WTC11 (cell line): Measurements from ENCODE around the gene PPP5C. TPM values are rescaled to one million over a fixed set of nuclear protein-coding genes. Genes with fewer than 3 reads are reported as not detected.

ENCODE experiments used
- ATAC-seq: fragments of 200-7000 bp; cut with Tn5 transposase; 2 replicates; pipeline ENCODE4 v1.10.0; 2021; ENCODE audit warnings: mild to moderate bottlenecking, moderate library complexity
- CTCF ChIA-PET: fragments of 300-600 bp; sonication (Branson Sonifier 250); formaldehyde crosslinking; loops from one replicate; lab custom pipeline; 2021; ENCODE audit warnings: antibody characterized with exemption; lab: Charles Lee
- POLR2A ChIA-PET: fragments of 350-600 bp; sonication (Branson Sonifier 250); formaldehyde crosslinking; loops from one replicate; lab custom pipeline; 2021; ENCODE audit warnings: antibody characterized with exemption; lab: Charles Lee
- DNase-seq: peaks from one replicate; pipeline ENCODE4 v3.0.0; 2021; ENCODE audit warnings: low spot score
- H3K27ac Mint-ChIP-seq: 2 replicates; pipeline ENCODE4 v1.8.0; 2021; ENCODE audit warnings: mixed read lengths
- H3K27me3 Mint-ChIP-seq: 2 replicates; pipeline ENCODE4 v1.8.0; 2021; ENCODE audit warnings: low read depth, mild to moderate bottlenecking, moderate library complexity, mixed read lengths
- H3K36me3 Mint-ChIP-seq: 2 replicates; pipeline ENCODE4 v1.8.0; 2021; ENCODE audit warnings: mixed read lengths
- H3K4me1 Mint-ChIP-seq: 2 replicates; pipeline ENCODE4 v1.8.0; 2022; ENCODE audit warnings: mixed read lengths
- H3K4me3 Mint-ChIP-seq: 2 replicates; pipeline ENCODE4 v1.8.0; 2021; ENCODE audit warnings: mild to moderate bottlenecking, moderate library complexity, mixed read lengths
- H3K9me3 Mint-ChIP-seq: 2 replicates; pipeline ENCODE4 v1.8.0; 2021; ENCODE audit warnings: mixed read lengths
- CREM ChIP-seq: sonication (generic); formaldehyde crosslinking; IDR thresholded peaks from 2 replicates; pipeline ENCODE4 v1.8.1; 2022; ENCODE audit warnings: mild to moderate bottlenecking, missing genetic modification reagents, moderate library complexity
- EMX1 ChIP-seq: fragments of 250-450 bp; sonication (Bioruptor Pico); IDR thresholded peaks from 2 replicates; pipeline ENCODE4 v1.8.0; 2021; ENCODE audit warnings: mild to moderate bottlenecking
- GABPB1 ChIP-seq: sonication (generic); formaldehyde crosslinking; IDR thresholded peaks from 2 replicates; pipeline ENCODE4 v1.8.1; 2023; ENCODE audit warnings: mild to moderate bottlenecking, missing genetic modification reagents
- GTF2I ChIP-seq: fragments of 250-450 bp; sonication (Bioruptor Pico); conservative IDR thresholded peaks from 2 replicates; pipeline ENCODE4 v1.4.0; 2021; ENCODE audit warnings: mild to moderate bottlenecking
- HMGA2 ChIP-seq: fragments of 250-450 bp; sonication (Bioruptor Pico); IDR thresholded peaks from 2 replicates; pipeline ENCODE4 v1.4.0; 2021; ENCODE audit warnings: mild to moderate bottlenecking, moderate library complexity
- JAZF1 ChIP-seq: fragments of 250-450 bp; sonication (Bioruptor Pico); IDR thresholded peaks from 2 replicates; pipeline ENCODE4 v1.9.0; 2021; ENCODE audit warnings: moderate library complexity, mild to moderate bottlenecking, inconsistent platforms
- SP1 ChIP-seq: sonication (generic); formaldehyde crosslinking; conservative IDR thresholded peaks from 2 replicates; pipeline ENCODE4 v1.8.1; 2022; ENCODE audit warnings: missing genetic modification reagents
- TP53 ChIP-seq: sonication (generic); formaldehyde crosslinking; IDR thresholded peaks from 2 replicates; pipeline ENCODE4 v1.8.1; 2023; ENCODE audit warnings: mild to moderate bottlenecking, missing genetic modification reagents
- ZNF263 ChIP-seq: sonication (generic); formaldehyde crosslinking; IDR thresholded peaks from 2 replicates; pipeline ENCODE4 v1.8.1; 2022; ENCODE audit warnings: low read depth, mild to moderate bottlenecking, moderate library complexity, missing genetic modification reagents
- ZNF671 ChIP-seq: fragments of 250-450 bp; sonication (Bioruptor Pico); IDR thresholded peaks from 2 replicates; pipeline ENCODE4 v1.8.0; 2021; ENCODE audit warnings: mild to moderate bottlenecking
- total RNA-seq: library from RNA; stranded (reverse); gene quantifications from 3 replicates; pipeline ENCODE4 v1.2.3, GENCODE V29; 2021
- TF ChIP-seq, protein P1 (sequence below): fragments of 250-450 bp; sonication (Bioruptor Pico); IDR thresholded peaks from 2 replicates; pipeline ENCODE4 v1.9.0; 2021; ENCODE audit warnings: mild to moderate bottlenecking, borderline replicate concordance
- TF ChIP-seq, protein P2 (sequence below): sonication (generic); formaldehyde crosslinking; IDR thresholded peaks from 2 replicates; pipeline ENCODE4 v1.8.0; 2022; ENCODE audit warnings: mild to moderate bottlenecking, missing genetic modification reagents
- TF ChIP-seq, protein P3 (sequence below): sonication (generic); formaldehyde crosslinking; IDR thresholded peaks from 2 replicates; pipeline ENCODE4 v1.8.1; 2023; ENCODE audit warnings: mild to moderate bottlenecking, missing genetic modification reagents
- TF ChIP-seq, protein P4 (sequence below): sonication (generic); formaldehyde crosslinking; IDR thresholded peaks from 2 replicates; pipeline ENCODE4 v1.8.0; 2022; ENCODE audit warnings: mild to moderate bottlenecking, missing genetic modification reagents
- TF ChIP-seq, protein P5 (sequence below): sonication (generic); formaldehyde crosslinking; IDR thresholded peaks from 2 replicates; pipeline ENCODE4 v1.8.1; 2023; ENCODE audit warnings: mild to moderate bottlenecking, missing genetic modification reagents, moderate library complexity
- TF ChIP-seq, protein P6 (sequence below): sonication (generic); formaldehyde crosslinking; IDR thresholded peaks from 2 replicates; pipeline ENCODE4 v1.8.1; 2023; ENCODE audit warnings: mild to moderate bottlenecking, missing genetic modification reagents

PPP5C gene
- total RNA-seq, 1 experiment from 2014 or later, result 107 TPM

DNA sequence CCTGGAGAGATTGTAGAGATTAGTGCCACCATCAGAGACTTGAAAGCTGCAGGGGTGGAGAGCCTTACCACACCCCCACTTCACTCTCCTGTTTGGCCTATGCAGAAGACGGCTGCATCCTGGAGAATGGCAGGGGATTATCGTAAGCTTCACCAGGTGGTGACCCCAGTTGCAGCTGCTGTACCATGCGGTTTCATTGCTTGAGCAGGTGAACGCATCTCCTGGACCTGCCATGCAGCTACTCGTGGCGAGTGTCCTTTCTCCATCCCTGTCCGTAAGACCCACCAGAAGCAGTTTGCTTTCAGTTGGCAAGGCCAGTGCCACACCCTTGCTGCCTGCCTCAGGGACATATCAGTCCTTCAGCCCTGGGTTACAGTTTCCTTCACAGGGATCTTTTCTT lies 21.2 kb downstream of the PPP5C start:
- ChIA-PET POLR2A (no interaction called here), CTCF (interaction anchor here (0.9 to 1.1 kb wide), 2 partner anchors 10 to 170 kb away, joined by 3 read pairs; no protein-coding TSS in a partner anchor)
- no peak for ATAC-seq
- TF ChIP-seq, protein P1, sequence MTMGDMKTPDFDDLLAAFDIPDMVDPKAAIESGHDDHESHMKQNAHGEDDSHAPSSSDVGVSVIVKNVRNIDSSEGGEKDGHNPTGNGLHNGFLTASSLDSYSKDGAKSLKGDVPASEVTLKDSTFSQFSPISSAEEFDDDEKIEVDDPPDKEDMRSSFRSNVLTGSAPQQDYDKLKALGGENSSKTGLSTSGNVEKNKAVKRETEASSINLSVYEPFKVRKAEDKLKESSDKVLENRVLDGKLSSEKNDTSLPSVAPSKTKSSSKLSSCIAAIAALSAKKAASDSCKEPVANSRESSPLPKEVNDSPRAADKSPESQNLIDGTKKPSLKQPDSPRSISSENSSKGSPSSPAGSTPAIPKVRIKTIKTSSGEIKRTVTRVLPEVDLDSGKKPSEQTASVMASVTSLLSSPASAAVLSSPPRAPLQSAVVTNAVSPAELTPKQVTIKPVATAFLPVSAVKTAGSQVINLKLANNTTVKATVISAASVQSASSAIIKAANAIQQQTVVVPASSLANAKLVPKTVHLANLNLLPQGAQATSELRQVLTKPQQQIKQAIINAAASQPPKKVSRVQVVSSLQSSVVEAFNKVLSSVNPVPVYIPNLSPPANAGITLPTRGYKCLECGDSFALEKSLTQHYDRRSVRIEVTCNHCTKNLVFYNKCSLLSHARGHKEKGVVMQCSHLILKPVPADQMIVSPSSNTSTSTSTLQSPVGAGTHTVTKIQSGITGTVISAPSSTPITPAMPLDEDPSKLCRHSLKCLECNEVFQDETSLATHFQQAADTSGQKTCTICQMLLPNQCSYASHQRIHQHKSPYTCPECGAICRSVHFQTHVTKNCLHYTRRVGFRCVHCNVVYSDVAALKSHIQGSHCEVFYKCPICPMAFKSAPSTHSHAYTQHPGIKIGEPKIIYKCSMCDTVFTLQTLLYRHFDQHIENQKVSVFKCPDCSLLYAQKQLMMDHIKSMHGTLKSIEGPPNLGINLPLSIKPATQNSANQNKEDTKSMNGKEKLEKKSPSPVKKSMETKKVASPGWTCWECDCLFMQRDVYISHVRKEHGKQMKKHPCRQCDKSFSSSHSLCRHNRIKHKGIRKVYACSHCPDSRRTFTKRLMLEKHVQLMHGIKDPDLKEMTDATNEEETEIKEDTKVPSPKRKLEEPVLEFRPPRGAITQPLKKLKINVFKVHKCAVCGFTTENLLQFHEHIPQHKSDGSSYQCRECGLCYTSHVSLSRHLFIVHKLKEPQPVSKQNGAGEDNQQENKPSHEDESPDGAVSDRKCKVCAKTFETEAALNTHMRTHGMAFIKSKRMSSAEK (CRISPR knock-in tag), result no peak
- no peak for TF ChIP-seq ZNF263
- TF ChIP-seq JAZF1 (CRISPR knock-in tag), result no peak
- Mint-ChIP-seq H3K27me3 (no peaks in the 10 kb centered on the region), H3K4me1 (peaks cover 32% of the 10 kb centered on the region), H3K9me3 (no peaks in the 10 kb centered on the region), H3K27ac (no peak overlapping the region), H3K36me3 (peaks cover 15% of the 10 kb centered on the region), H3K4me3 (no peak overlapping the region)
- no peak for DNase-seq

DNA sequence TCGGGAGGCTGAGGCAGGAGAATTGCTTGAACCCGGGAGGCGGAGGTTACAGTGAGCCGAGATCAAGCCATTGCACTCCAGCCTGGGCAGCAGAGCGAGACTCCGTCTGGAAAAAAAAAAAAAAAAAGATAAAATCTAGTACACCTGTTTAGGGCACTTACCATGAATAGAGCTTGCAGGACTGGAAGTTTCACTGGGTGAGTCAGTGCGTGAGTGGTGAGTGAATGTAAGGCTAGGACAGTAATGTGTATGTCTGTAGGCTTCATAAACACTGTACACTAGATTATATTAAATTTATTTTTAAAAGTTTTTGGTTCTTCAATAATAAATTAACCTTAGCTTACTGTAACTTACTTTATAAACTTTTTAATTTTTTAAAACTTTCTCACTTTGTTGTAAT lies 22.9 kb downstream of the PPP5C start:
- POLR2A ChIA-PET, result no interaction called here
- H3K4me1 Mint-ChIP-seq, result peaks cover 47% of the 10 kb centered on the region
- H3K4me3 Mint-ChIP-seq, result no peak overlapping the region
- no peak overlapping the region for H3K27ac Mint-ChIP-seq
- no peak for DNase-seq
- TF ChIP-seq EMX1 (CRISPR knock-in tag) (no peak), CREM (CRISPR knock-in tag) (no peak), JAZF1 (CRISPR knock-in tag) (no peak), SP1 (no peak), GTF2I (CRISPR knock-in tag) (no peak), GABPB1 (no peak), TP53 (CRISPR knock-in tag) (no peak), ZNF671 (no peak), HMGA2 (CRISPR knock-in tag) (no peak)
- TF ChIP-seq, protein P2, sequence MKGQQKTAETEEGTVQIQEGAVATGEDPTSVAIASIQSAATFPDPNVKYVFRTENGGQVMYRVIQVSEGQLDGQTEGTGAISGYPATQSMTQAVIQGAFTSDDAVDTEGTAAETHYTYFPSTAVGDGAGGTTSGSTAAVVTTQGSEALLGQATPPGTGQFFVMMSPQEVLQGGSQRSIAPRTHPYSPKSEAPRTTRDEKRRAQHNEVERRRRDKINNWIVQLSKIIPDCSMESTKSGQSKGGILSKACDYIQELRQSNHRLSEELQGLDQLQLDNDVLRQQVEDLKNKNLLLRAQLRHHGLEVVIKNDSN (CRISPR knock-in tag), result no peak
- TF ChIP-seq, protein P3, sequence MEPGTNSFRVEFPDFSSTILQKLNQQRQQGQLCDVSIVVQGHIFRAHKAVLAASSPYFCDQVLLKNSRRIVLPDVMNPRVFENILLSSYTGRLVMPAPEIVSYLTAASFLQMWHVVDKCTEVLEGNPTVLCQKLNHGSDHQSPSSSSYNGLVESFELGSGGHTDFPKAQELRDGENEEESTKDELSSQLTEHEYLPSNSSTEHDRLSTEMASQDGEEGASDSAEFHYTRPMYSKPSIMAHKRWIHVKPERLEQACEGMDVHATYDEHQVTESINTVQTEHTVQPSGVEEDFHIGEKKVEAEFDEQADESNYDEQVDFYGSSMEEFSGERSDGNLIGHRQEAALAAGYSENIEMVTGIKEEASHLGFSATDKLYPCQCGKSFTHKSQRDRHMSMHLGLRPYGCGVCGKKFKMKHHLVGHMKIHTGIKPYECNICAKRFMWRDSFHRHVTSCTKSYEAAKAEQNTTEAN (CRISPR knock-in tag), result no peak
- TF ChIP-seq, protein P4, sequence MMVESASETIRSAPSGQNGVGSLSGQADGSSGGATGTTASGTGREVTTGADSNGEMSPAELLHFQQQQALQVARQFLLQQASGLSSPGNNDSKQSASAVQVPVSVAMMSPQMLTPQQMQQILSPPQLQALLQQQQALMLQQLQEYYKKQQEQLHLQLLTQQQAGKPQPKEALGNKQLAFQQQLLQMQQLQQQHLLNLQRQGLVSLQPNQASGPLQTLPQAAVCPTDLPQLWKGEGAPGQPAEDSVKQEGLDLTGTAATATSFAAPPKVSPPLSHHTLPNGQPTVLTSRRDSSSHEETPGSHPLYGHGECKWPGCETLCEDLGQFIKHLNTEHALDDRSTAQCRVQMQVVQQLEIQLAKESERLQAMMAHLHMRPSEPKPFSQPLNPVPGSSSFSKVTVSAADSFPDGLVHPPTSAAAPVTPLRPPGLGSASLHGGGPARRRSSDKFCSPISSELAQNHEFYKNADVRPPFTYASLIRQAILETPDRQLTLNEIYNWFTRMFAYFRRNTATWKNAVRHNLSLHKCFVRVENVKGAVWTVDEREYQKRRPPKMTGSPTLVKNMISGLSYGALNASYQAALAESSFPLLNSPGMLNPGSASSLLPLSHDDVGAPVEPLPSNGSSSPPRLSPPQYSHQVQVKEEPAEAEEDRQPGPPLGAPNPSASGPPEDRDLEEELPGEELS (CRISPR knock-in tag), result no peak
- TF ChIP-seq, protein P5, sequence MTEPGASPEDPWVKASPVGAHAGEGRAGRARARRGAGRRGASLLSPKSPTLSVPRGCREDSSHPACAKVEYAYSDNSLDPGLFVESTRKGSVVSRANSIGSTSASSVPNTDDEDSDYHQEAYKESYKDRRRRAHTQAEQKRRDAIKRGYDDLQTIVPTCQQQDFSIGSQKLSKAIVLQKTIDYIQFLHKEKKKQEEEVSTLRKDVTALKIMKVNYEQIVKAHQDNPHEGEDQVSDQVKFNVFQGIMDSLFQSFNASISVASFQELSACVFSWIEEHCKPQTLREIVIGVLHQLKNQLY (CRISPR knock-in tag), result no peak
- TF ChIP-seq, protein P6, sequence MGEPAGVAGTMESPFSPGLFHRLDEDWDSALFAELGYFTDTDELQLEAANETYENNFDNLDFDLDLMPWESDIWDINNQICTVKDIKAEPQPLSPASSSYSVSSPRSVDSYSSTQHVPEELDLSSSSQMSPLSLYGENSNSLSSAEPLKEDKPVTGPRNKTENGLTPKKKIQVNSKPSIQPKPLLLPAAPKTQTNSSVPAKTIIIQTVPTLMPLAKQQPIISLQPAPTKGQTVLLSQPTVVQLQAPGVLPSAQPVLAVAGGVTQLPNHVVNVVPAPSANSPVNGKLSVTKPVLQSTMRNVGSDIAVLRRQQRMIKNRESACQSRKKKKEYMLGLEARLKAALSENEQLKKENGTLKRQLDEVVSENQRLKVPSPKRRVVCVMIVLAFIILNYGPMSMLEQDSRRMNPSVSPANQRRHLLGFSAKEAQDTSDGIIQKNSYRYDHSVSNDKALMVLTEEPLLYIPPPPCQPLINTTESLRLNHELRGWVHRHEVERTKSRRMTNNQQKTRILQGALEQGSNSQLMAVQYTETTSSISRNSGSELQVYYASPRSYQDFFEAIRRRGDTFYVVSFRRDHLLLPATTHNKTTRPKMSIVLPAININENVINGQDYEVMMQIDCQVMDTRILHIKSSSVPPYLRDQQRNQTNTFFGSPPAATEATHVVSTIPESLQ (CRISPR knock-in tag), result no peak
- TF ChIP-seq, all 79 proteins: peak for 0
- no peak for ATAC-seq
- CTCF ChIA-PET, result interaction anchor here (0.6 to 1.6 kb wide), 4 partner anchors 23 to 292 kb away, joined by 3 to 5 read pairs (median 4); partner anchors contain the start of gene PPP5C
- Mint-ChIP-seq H3K9me3 (no peaks in the 10 kb centered on the region), H3K36me3 (peaks cover 10% of the 10 kb centered on the region; the same call in 1 of the 2 replicates), H3K27me3 (no peaks in the 10 kb centered on the region)
